MM.1S (cell line): Measurements from ENCODE around the gene RIPOR1.

Experiments
- CTCF ChIP-seq: fragments of 300-600 bp; sonication (generic); IDR thresholded peaks from 2 replicates; pipeline ENCODE4 v1.5.1; 2016; ENCODE audit warnings: antibody characterized with exemption, low read length, mixed read lengths
- EZH2 ChIP-seq: fragments of 300-600 bp; sonication (generic); optimal IDR thresholded peaks from 2 replicates; pipeline ENCODE3; 2017; ENCODE audit warnings: low read depth, mild to moderate bottlenecking, antibody characterized with exemption, low read length, mixed read lengths

GRCh38 chr16:67486805-67487204 is 41.8 kb upstream of the RIPOR1 start:
- no peak for TF ChIP-seq EZH2
- no peak for TF ChIP-seq CTCF
